PC-9 (cell line): ENCODE measurements around the gene CC2D1A.

Experiments
- EZH2 ChIP-seq: fragments of 200-600 bp; sonication (generic); IDR thresholded peaks from 2 replicates; pipeline ENCODE4 v1.8.0; 2017; ENCODE audit warnings: antibody characterized with exemption, low read depth
- TF ChIP-seq, protein P1 (sequence below): fragments of 200-600 bp; sonication (generic); conservative IDR thresholded peaks from 2 replicates; pipeline ENCODE4 v1.6.1; 2017; ENCODE audit warnings: mixed run types, antibody characterized with exemption, mild to moderate bottlenecking, moderate library complexity

GRCh38 chr19:13909430-13909829 lies 3.4 kb downstream of the CC2D1A start:
- TF ChIP-seq, protein P1, sequence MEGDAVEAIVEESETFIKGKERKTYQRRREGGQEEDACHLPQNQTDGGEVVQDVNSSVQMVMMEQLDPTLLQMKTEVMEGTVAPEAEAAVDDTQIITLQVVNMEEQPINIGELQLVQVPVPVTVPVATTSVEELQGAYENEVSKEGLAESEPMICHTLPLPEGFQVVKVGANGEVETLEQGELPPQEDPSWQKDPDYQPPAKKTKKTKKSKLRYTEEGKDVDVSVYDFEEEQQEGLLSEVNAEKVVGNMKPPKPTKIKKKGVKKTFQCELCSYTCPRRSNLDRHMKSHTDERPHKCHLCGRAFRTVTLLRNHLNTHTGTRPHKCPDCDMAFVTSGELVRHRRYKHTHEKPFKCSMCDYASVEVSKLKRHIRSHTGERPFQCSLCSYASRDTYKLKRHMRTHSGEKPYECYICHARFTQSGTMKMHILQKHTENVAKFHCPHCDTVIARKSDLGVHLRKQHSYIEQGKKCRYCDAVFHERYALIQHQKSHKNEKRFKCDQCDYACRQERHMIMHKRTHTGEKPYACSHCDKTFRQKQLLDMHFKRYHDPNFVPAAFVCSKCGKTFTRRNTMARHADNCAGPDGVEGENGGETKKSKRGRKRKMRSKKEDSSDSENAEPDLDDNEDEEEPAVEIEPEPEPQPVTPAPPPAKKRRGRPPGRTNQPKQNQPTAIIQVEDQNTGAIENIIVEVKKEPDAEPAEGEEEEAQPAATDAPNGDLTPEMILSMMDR, result no peak
- TF ChIP-seq EZH2, result no peak
